Measurements from ENCODE around the gene GPR62. TPM values are rescaled to one million over a fixed set of nuclear protein-coding genes. Genes with fewer than 3 reads are reported as not detected.
"Not testable (repeated sequence)": the region's sequence is repeated elsewhere in the genome, so short reads cannot be mapped to it uniquely, and the experiment has no call there.

GPR62 gene, protein sequence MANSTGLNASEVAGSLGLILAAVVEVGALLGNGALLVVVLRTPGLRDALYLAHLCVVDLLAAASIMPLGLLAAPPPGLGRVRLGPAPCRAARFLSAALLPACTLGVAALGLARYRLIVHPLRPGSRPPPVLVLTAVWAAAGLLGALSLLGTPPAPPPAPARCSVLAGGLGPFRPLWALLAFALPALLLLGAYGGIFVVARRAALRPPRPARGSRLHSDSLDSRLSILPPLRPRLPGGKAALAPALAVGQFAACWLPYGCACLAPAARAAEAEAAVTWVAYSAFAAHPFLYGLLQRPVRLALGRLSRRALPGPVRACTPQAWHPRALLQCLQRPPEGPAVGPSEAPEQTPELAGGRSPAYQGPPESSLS
- polyA plus RNA-seq (2012; ENCODE audit: missing spikeins): not detected

DNA sequence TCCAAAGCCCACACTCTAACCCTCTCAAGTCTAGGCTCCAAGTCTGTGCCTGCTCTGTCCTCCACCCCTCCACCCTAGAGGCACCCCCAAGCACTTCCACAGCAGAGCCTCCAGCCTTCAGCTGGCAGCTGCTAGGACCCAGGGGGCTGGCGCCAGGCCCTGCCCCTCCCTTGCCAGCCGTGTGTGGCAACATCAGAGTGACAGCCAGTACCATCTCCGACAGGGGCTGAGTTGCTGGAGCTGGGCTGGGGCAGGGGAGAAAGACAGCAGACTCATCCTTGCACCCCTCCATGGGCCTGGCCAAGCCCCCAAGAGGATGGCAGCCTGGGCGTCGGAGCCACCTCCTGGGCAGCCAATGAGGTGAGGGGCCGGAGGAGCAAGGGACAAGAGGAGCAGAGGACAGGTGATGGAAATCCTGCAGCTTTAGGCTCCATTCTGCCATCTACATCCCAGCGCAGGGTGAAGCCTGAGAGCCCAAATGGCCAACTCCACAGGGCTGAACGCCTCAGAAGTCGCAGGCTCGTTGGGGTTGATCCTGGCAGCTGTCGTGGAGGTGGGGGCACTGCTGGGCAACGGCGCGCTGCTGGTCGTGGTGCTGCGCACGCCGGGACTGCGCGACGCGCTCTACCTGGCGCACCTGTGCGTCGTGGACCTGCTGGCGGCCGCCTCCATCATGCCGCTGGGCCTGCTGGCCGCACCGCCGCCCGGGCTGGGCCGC, at the start of gene GPR62:
GPR62 (plus strand) TSS at position 207 of the 718 bp plus-strand sequence; CDS start at position 479, 272 bp downstream.
- no peak for FAIRE-seq
- TF ChIP-seq POLR2A (IDR thresholded peaks at IDR 0.05; ENCODE audit: low read depth, low read length) (no peak), POLR2AphosphoS5 (IDR thresholded peaks at IDR 0.05; ENCODE audit: low read depth, low read length) (no peak), TAF1 (IDR thresholded peaks at IDR 0.05; ENCODE audit: borderline replicate concordance, low read depth, low read length) (no peak)
- no peak for DNase-seq (ENCODE audit: insufficient read length)

DNA sequence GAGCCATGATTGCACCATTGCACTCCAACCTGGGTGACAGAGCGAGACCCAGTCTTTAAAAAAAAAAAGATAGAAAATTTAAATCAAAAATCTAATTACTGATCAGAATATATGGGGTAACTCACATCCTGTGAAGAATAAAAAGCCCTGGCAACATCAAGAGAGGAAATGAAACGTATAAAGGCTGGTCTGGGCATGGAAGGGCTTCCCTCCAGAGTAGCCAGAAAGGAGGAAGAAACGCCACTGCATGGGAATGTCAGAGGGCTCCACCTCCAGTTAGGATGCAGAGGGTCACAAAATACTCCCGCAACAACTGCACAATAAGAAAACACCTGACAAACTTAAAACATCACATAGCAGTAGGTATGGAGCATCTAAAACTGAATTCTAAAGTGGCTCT, 47.2 kb upstream of the GPR62 start:
- DNase-seq (ENCODE audit: insufficient read length) (no peak), FAIRE-seq (no peak)
- no peak for TF ChIP-seq POLR2AphosphoS5 (IDR thresholded peaks at IDR 0.05; ENCODE audit: low read depth, low read length)
- TF ChIP-seq POLR2A (IDR thresholded peaks at IDR 0.05; ENCODE audit: low read depth, low read length): no peak
- no peak for TF ChIP-seq TAF1 (IDR thresholded peaks at IDR 0.05; ENCODE audit: borderline replicate concordance, low read depth, low read length)

DNA sequence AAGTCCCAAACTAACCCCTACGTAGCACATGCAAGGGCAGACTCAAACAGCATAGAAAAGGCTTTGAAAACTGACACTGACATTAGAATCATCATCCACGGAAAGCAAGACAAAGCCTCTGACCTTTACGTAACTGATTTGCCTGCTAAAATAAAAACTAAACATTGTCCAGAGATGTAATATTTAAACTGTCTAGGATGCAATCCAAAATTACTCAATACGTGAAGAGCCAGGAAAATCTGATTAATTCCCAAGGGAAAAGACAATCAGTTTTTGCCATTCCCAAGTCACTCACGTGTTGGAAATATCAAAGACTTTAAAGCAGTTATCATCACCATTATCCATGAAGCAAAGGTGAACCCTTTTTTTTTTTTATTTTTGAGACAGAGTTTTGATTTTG, 38.8 kb upstream of the GPR62 start:
- TF ChIP-seq POLR2AphosphoS5 (IDR thresholded peaks at IDR 0.05; ENCODE audit: low read depth, low read length): no peak
- no peak for TF ChIP-seq TAF1 (IDR thresholded peaks at IDR 0.05; ENCODE audit: borderline replicate concordance, low read depth, low read length)
- no peak for TF ChIP-seq POLR2A (IDR thresholded peaks at IDR 0.05; ENCODE audit: low read depth, low read length)
- DNase-seq (ENCODE audit: insufficient read length) (no peak), FAIRE-seq (no peak)

DNA sequence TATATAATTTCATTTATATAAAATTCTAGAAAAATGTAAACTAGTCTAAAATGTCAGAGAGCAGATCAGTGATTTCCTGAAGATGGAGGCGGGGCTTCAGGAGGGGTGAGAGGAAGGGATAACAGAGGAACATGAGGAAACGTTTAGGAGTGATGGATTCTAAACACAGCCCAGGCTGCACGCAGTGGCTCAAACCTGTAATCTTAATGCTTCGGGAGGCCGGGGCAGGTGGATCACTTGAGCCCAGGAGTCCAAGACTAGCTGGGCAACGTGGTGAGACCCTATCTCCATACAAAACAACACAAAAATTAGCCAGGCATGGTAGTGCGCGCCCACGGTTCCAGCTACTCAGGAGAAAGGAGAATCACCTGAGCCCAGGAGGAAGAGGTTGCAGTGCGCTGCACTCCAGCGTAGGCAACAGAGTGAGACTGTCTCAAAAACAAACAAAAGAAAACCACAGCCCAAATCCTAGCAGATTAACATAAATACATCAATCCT, 34.1 kb upstream of the GPR62 start:
- no peak for FAIRE-seq
- TF ChIP-seq TAF1 (IDR thresholded peaks at IDR 0.05; ENCODE audit: borderline replicate concordance, low read depth, low read length) (no peak), POLR2A (IDR thresholded peaks at IDR 0.05; ENCODE audit: low read depth, low read length) (no peak), POLR2AphosphoS5 (IDR thresholded peaks at IDR 0.05; ENCODE audit: low read depth, low read length) (no peak)
- no peak for DNase-seq (ENCODE audit: insufficient read length)

DNA sequence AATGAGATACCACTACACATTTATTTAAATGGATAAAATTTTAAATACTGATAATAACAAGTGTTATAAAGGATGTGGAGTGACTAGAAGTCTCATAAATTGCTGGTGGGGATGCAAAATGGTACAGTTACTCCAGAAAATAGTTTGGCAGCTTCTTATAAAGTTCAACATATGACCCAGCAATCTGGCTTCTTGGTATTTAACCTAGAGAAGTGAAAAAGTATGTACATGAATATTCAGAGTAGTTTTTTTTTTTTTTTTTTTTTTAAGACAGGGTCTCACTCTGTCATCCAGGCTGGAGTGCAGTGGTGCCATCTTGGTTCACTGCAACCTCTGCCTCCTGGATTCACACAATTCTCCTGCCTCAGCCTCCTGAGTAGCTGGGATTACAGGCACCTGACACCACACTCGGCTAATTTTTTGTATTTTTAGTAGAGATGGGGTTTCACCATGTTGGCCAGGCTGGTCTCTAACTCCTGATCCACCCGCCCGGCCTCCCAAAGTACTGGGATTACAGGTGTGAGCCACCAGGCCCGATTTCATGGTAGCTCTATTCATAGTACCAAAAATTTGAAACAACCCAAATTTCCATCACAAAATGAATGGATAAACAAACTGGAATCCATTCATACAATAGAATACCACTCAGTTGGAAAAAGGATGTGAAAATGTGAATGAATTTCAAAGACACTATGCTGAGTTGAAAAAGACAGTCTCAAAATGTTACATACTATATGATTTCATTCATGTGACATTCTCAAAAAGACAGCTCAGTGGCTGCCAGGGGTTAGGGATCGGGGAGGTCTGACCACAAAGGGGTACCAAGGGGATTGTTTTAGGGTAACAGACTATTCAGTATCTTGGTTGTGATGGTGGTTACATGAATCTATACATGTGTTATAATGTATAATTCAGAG, 27.9 kb upstream of the GPR62 start:
- no peak for DNase-seq (ENCODE audit: insufficient read length)
- TF ChIP-seq TAF1 (IDR thresholded peaks at IDR 0.05; ENCODE audit: borderline replicate concordance, low read depth, low read length) (no peak), POLR2AphosphoS5 (IDR thresholded peaks at IDR 0.05; ENCODE audit: low read depth, low read length) (no peak), POLR2A (IDR thresholded peaks at IDR 0.05; ENCODE audit: low read depth, low read length) (no peak)
- FAIRE-seq: no peak

DNA sequence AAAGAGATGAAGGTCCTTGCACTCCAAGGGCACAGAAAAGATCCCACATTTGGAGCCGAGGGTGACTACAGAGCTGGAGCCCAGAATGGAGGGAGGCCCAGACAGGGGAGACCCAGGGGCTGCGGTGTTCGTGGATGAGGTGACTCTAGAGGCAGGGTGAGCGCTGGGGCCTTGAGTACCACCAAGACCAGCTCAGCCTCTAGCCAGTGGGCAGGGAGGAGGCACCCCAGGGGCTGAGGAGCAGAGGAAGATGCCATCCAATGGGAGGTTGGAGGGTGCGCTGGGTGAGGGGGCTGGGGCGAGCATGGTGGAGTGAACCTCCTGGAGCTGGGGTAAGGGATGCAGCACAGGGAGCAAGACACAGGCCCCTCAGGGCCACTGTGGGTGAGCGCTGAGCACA, 26.7 kb upstream of the GPR62 start:
- FAIRE-seq (no peak), DNase-seq (ENCODE audit: insufficient read length) (no peak)
- TF ChIP-seq POLR2A (IDR thresholded peaks at IDR 0.05; ENCODE audit: low read depth, low read length): no peak

DNA sequence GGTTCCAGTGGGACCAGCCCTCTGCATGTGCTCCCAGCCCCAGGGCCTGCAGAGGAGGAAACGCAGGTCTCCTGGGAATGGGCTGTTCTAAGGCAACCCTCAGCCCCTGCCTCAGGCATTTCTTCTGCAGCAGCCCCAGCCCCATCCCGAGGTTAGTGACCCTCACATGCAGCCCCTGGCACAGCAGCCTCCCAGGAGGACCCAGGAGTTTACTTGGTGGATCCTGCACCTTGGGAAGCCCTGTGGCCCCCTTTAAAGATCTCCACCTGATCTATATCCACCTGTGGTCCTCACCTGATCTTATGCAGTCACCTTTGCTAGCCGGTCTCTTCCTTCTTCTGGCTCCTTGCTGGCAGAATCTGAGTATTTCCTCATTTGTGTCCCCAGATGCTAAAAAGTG, 26.2 kb upstream of the GPR62 start:
- DNase-seq (ENCODE audit: insufficient read length); FAIRE-seq: not testable (repeated sequence)

DNA sequence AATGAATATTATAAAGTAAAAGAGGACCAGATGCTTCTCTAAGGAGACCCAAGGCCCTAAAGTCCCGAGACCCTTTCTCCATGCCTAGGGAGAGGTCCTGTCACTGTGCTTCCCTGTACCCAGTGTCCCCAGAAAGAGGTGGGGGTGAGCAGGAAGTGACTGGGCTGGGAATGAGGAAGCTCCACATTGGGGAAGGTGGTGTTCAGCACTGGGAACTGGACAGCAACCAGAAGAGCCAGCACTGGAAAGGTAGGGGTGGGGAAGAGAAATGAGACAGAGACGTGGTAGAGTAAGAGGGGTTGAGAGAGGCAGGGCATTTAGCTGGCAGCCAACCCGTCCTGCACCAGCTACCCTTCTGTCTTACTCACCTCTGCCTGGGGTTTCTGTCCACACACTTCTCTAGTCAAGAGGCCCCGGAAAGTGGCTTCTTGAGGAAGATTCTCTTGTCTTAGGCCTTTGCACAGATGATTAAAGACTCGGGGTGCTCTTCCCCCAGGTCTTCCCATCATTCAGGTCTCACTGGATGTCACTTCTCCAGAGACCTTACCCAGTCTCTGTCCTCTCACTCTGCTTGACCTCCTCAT, 25.7 kb upstream of the GPR62 start:
- TF ChIP-seq POLR2A (IDR thresholded peaks at IDR 0.05; ENCODE audit: low read depth, low read length) (no peak), POLR2AphosphoS5 (IDR thresholded peaks at IDR 0.05; ENCODE audit: low read depth, low read length) (no peak), TAF1 (IDR thresholded peaks at IDR 0.05; ENCODE audit: borderline replicate concordance, low read depth, low read length) (no peak)
- FAIRE-seq (no peak), DNase-seq (ENCODE audit: insufficient read length) (no peak)

DNA sequence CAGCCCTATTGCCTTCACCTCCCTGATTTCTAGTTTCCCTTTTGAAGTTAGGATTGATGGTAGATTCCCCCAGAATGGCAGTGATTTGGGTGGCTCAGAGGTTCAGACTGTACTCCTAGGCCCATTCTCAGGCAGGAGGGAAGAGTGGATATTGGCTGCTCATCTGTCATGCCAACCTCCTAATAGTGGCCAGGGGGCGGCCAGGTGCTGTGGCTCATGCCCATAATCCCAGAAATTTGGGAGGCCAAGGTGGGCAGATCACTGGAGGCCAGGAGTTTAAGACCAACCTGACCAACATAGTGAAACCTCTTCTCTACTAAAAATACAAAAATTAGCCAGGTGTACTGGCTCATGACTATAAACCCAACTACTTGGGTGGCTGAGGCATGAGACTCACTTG, 24.7 kb upstream of the GPR62 start:
- DNase-seq (ENCODE audit: insufficient read length) (no peak), FAIRE-seq (no peak)
- TF ChIP-seq TAF1 (IDR thresholded peaks at IDR 0.05; ENCODE audit: borderline replicate concordance, low read depth, low read length) (no peak), POLR2AphosphoS5 (IDR thresholded peaks at IDR 0.05; ENCODE audit: low read depth, low read length) (no peak), POLR2A (IDR thresholded peaks at IDR 0.05; ENCODE audit: low read depth, low read length) (no peak)

DNA sequence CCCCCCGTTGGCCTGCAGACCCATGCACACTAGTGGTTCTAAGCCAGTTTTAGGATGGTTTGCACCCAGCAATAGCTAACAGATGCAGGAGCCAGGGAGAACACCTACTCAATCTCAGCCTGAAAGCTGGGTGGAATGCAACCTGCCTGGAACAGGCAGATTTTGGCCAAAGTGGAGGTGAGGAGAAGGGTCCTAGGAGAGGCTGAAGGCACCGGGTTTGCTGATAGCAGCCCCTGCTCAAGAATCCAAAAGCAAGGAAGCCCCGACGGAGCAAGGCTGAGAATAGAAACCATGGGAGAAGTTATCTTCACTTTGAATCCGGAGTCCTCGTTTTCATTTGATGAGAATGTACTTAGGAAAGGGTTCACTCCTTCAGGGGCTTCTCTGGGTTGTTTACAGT, 23.4 kb upstream of the GPR62 start:
- no peak for DNase-seq (ENCODE audit: insufficient read length)
- FAIRE-seq: no peak
- TF ChIP-seq POLR2A (IDR thresholded peaks at IDR 0.05; ENCODE audit: low read depth, low read length): no peak
- no peak for TF ChIP-seq POLR2AphosphoS5 (IDR thresholded peaks at IDR 0.05; ENCODE audit: low read depth, low read length)
- TF ChIP-seq TAF1 (IDR thresholded peaks at IDR 0.05; ENCODE audit: borderline replicate concordance, low read depth, low read length): no peak
